PC-3 (cell line): Measurements from ENCODE around the gene LMTK3. TPM values are rescaled to one million over a fixed set of nuclear protein-coding genes. Genes with fewer than 3 reads are reported as not detected.

Source experiments
- ATAC-seq: fragments of 200-7000 bp; cut with Tn5 transposase; 2 replicates; pipeline ENCODE4 v1.9.1; 2020; ENCODE audit warnings: mild to moderate bottlenecking, moderate library complexity
- BruUV-seq: library from RNA; stranded (reverse); fragments of 400-500 nt; replicated peaks from 2 replicates; lab custom pipeline; 2021; lab: Mats Ljungman, UMichigan
- CTCF ChIA-PET: fragments of 300-600 bp; sonication (Branson Sonifier 250); formaldehyde crosslinking; loops from one replicate; lab custom pipeline; 2022; ENCODE audit warnings: antibody characterized with exemption; lab: Charles Lee
- POLR2A ChIA-PET: fragments of 300-600 bp; sonication (Branson Sonifier 250); formaldehyde crosslinking; loops from one replicate; lab custom pipeline; 2022; ENCODE audit warnings: antibody characterized with exemption; ENCODE audit not compliant: unreplicated experiment; lab: Charles Lee
- DNase-seq: peaks from one replicate; pipeline ENCODE4 v3.0.0-alpha.2; 2015
- H2AFZ ChIP-seq: fragments of 300-600 bp; sonication (generic); 2 replicates; pipeline ENCODE4 v1.6.0; 2016; ENCODE audit warnings: antibody characterized with exemption, low read length
- H3F3A ChIP-seq: fragments of 300-600 bp; sonication (generic); one replicate; pipeline ENCODE4 v1.6.0; 2017; ENCODE audit warnings: antibody characterized with exemption, low read length, control low read depth, mild to moderate bottlenecking; ENCODE audit not compliant: unreplicated experiment
- H3K27ac ChIP-seq: fragments of 300-600 bp; sonication (generic); 2 replicates; pipeline ENCODE4 v1.5.1; 2016; ENCODE audit warnings: mild to moderate bottlenecking, low read length
- H3K27me3 ChIP-seq: fragments of 300-600 bp; sonication (generic); 2 replicates; pipeline ENCODE4 v1.6.1; 2016; ENCODE audit warnings: low read length, mixed read lengths
- H3K36me3 ChIP-seq: fragments of 300-600 bp; sonication (generic); 2 replicates; pipeline ENCODE4 v1.6.1; 2016; ENCODE audit warnings: low read depth, mixed run types, low read length, mixed read lengths
- H3K4me1 ChIP-seq: fragments of 300-600 bp; sonication (generic); 2 replicates; pipeline ENCODE4 v1.5.1; 2016; ENCODE audit warnings: low read length; ENCODE audit not compliant: insufficient read depth
- H3K4me2 ChIP-seq: fragments of 300-600 bp; sonication (generic); 2 replicates; pipeline ENCODE4 v1.6.0; 2016; ENCODE audit warnings: low read length
- H3K4me3 ChIP-seq: fragments of 300-600 bp; sonication (generic); 2 replicates; pipeline ENCODE4 v1.5.1; 2016; ENCODE audit warnings: mild to moderate bottlenecking, low read length, mixed read lengths
- H3K79me2 ChIP-seq: fragments of 300-600 bp; sonication (generic); 2 replicates; pipeline ENCODE4 v1.6.1; 2017; ENCODE audit warnings: low read length, mixed read lengths
- H3K9ac ChIP-seq: fragments of 300-600 bp; sonication (generic); 2 replicates; pipeline ENCODE4 v1.6.0; 2016; ENCODE audit warnings: mild to moderate bottlenecking, low read length
- H3K9me2 ChIP-seq: fragments of 300-600 bp; sonication (generic); replicated peaks from 2 replicates; pipeline ENCODE4 v1.6.1; 2016; ENCODE audit warnings: mixed run types, low read length, mixed read lengths
- H3K9me3 ChIP-seq: fragments of 300-600 bp; sonication (generic); 2 replicates; pipeline ENCODE4 v1.6.1; 2016; ENCODE audit warnings: low read length, mixed read lengths
- H4K20me1 ChIP-seq: fragments of 300-600 bp; sonication (generic); 2 replicates; pipeline ENCODE4 v1.6.1; 2016; ENCODE audit warnings: low read length, mixed read lengths
- EZH2 ChIP-seq: fragments of 300-600 bp; sonication (generic); IDR thresholded peaks from one replicate; pipeline ENCODE4 v1.6.1; 2017; ENCODE audit warnings: antibody characterized with exemption, mild to moderate bottlenecking, low read length; ENCODE audit not compliant: unreplicated experiment
- EZH2phosphoT487 ChIP-seq: fragments of 300-600 bp; sonication (generic); IDR thresholded peaks from 2 replicates; pipeline ENCODE4 v1.6.1; 2018; ENCODE audit warnings: mild to moderate bottlenecking, antibody characterized with exemption, low read length, borderline replicate concordance
- intact Hi-C: fragments of 100-400 bp; cut with micrococcal nuclease; formaldehyde crosslinking; loops from 2 replicates; pipeline ENCODE4 v1.9.0; 2023
- total RNA-seq: library from RNA; depleted of rRNA; stranded (reverse); fragments of >200 nt; gene quantifications from 2 replicates; pipeline ENCODE4 v1.2.3, GENCODE V29; 2014
- TF ChIP-seq, protein P1 (sequence below): fragments of 300-600 bp; sonication (generic); conservative IDR thresholded peaks from 2 replicates; pipeline ENCODE4 v1.5.1; 2017; ENCODE audit warnings: antibody characterized with exemption, low read depth, mild to moderate bottlenecking, low read length

Gene LMTK3
- total RNA-seq, 1 experiment from 2014 or later, result 4.8 TPM

DNA sequence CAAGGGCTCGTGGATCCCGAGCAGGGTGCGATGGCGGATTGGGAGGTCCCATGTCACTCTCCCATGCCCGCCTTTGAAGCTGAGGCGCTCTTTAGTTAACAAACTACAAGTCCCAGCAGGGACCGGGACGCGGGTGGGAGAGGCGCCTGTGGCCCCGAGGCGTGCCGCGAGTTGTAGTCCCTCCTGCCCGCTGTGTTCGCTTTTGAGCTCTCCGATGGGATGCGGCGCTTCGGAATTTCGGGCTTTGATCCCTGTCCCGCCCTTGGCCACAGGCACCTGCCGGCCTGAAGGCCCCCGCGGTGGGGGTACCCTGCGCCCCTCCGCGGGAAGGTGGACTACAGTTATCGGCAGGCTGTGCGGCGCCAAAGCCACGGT lies 31.5 kb downstream of the LMTK3 start:
- ChIA-PET CTCF (no interaction called here), POLR2A (no interaction called here)
- H3K9me3 ChIP-seq, result no peaks in the 10 kb centered on the region
- no peak overlapping the region for H3K4me3 ChIP-seq
- no peak for DNase-seq
- no peaks in the 10 kb centered on the region for H4K20me1 ChIP-seq
- H3K4me1 ChIP-seq, result no peaks in the 10 kb centered on the region
- no peaks in the 10 kb centered on the region for H3F3A ChIP-seq
- H3K9ac ChIP-seq, result no peak overlapping the region
- no peak overlapping the region for H3K4me2 ChIP-seq
- no peaks in the 10 kb centered on the region for H3K79me2 ChIP-seq
- H3K36me3 ChIP-seq, result no peaks in the 10 kb centered on the region
- H3K27ac ChIP-seq, result no peak overlapping the region
- intact Hi-C loops, result no loop called here
- H3K27me3 ChIP-seq, result no peaks in the 10 kb centered on the region
- H3K9me2 ChIP-seq, result no peaks in the 10 kb centered on the region
- no TSS peak for BruUV-seq
- ATAC-seq, result no peak
- H2AFZ ChIP-seq, result no peak overlapping the region
- TF ChIP-seq, protein P1, sequence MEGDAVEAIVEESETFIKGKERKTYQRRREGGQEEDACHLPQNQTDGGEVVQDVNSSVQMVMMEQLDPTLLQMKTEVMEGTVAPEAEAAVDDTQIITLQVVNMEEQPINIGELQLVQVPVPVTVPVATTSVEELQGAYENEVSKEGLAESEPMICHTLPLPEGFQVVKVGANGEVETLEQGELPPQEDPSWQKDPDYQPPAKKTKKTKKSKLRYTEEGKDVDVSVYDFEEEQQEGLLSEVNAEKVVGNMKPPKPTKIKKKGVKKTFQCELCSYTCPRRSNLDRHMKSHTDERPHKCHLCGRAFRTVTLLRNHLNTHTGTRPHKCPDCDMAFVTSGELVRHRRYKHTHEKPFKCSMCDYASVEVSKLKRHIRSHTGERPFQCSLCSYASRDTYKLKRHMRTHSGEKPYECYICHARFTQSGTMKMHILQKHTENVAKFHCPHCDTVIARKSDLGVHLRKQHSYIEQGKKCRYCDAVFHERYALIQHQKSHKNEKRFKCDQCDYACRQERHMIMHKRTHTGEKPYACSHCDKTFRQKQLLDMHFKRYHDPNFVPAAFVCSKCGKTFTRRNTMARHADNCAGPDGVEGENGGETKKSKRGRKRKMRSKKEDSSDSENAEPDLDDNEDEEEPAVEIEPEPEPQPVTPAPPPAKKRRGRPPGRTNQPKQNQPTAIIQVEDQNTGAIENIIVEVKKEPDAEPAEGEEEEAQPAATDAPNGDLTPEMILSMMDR, result no peak
- TF ChIP-seq EZH2phosphoT487 (no peak), EZH2 (no peak)

DNA sequence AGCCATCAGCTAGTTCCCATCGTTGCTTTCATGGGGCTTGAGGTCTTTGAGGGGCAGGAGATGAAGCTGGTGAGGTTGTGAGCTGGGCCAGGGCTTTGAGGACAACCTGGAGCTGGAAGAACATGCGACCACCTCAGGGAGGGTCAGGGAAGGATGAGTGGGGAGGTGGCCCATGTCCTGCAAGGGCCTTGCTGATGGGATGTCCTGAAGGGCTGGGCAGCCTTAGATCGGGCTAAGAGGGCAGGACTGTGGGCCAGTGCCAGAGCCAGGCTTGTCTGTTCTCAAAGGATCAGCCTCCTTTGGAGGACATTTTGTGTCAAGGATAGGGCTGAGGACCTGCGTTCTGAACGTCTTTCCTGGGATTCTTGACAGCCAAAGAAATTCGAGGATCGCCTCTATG lies 31.9 kb downstream of the LMTK3 start:
- H3K4me2 ChIP-seq, result no peak overlapping the region
- TSS peak; percentile 2 for BruUV-seq
- intact Hi-C loops, result no loop called here
- no peak overlapping the region for H2AFZ ChIP-seq
- TF ChIP-seq EZH2phosphoT487, result no peak
- TF ChIP-seq, protein P1, result no peak
- no peak for TF ChIP-seq EZH2
- DNase-seq, result no peak
- no peaks in the 10 kb centered on the region for H3K79me2 ChIP-seq
- H4K20me1 ChIP-seq, result no peaks in the 10 kb centered on the region
- ATAC-seq, result no peak
- H3K4me3 ChIP-seq, result no peak overlapping the region
- H3K27me3 ChIP-seq, result no peaks in the 10 kb centered on the region
- ChIA-PET POLR2A (no interaction called here), CTCF (no interaction called here)
- no peaks in the 10 kb centered on the region for H3K4me1 ChIP-seq
- H3K9me2 ChIP-seq, result no peaks in the 10 kb centered on the region
- H3K27ac ChIP-seq, result no peak overlapping the region
- H3K9ac ChIP-seq, result no peak overlapping the region
- no peaks in the 10 kb centered on the region for H3K9me3 ChIP-seq
- H3F3A ChIP-seq, result no peaks in the 10 kb centered on the region
- peaks cover 5% of the 10 kb centered on the region; the same call in 1 of the 2 replicates for H3K36me3 ChIP-seq

DNA sequence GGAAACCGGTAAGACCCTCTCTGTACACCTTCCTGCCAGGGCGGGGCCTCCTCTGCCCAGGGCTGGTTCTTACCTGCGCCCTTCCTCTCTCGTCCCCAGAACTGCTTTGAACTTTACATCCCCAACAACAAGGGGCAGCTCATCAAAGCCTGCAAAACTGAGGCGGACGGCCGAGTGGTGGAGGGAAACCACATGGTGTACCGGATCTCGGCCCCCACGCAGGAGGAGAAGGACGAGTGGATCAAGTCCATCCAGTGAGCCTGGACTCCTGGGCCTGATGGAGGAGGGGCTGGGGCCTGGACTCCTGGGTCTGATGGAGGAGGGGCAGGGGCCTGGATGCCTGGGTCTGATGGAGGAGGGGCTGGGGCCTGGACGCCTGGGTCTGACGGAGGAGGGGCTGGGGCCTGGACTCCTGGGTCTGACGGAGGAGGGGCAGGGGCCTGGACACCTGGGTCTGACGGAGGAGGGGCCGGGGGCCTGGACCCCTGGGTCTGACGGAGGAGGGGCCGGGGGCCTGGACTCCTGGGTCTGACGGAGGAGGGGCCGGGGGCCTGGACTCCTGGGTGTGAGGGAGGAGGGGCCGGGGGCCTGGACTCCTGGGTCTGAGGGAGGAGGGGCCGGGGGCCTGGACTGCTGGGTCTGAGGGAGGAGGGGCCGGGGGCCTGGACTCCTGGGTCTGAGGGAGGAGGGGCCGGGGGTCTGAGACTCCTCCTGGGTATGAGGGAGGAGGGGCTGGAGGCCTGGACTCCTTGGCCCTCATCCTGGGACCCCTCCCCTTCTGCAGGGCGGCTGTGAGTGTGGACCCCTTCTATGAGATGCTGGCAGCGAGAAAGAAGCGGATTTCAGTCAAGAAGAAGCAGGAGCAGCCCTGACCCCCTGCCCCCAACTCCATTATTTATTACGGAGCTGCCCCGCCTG lies 33.0 kb downstream of the LMTK3 start:
- H3F3A ChIP-seq, result no peaks in the 10 kb centered on the region
- no peak overlapping the region for H2AFZ ChIP-seq
- DNase-seq (no peak), ATAC-seq (no peak)
- H3K9me3 ChIP-seq, result no peaks in the 10 kb centered on the region
- H3K4me3 ChIP-seq, result no peak overlapping the region
- H3K9ac ChIP-seq, result no peak overlapping the region
- no peaks in the 10 kb centered on the region for H4K20me1 ChIP-seq
- no peak for TF ChIP-seq EZH2phosphoT487
- H3K9me2 ChIP-seq, result no peaks in the 10 kb centered on the region
- POLR2A ChIA-PET, result no interaction called here
- no peaks in the 10 kb centered on the region for H3K4me1 ChIP-seq
- intact Hi-C loops, result no loop called here
- H3K79me2 ChIP-seq, result no peaks in the 10 kb centered on the region
- H3K36me3 ChIP-seq, result peaks cover 10% of the 10 kb centered on the region; the same call in 1 of the 2 replicates
- no peak overlapping the region for H3K27ac ChIP-seq
- H3K4me2 ChIP-seq, result no peak overlapping the region
- BruUV-seq, result no TSS peak
- CTCF ChIA-PET, result no interaction called here
- no peaks in the 10 kb centered on the region for H3K27me3 ChIP-seq
